ENCODE data around the gene SMARCC2.

The SMARCC2 gene

GRCh38 chr12:56189099-56189917 lies at the start of gene SMARCC2:
TSS of gene SMARCC2 (minus strand) at chr12:56189483. CDS start at chr12:56189461, 22 bp downstream.
- DNase-seq, result peak; percentile 61

GRCh38 chr12:56237552-56237951 lies 48.3 kb upstream of the SMARCC2 start:
- DNase-seq, result no peak

DNA sequence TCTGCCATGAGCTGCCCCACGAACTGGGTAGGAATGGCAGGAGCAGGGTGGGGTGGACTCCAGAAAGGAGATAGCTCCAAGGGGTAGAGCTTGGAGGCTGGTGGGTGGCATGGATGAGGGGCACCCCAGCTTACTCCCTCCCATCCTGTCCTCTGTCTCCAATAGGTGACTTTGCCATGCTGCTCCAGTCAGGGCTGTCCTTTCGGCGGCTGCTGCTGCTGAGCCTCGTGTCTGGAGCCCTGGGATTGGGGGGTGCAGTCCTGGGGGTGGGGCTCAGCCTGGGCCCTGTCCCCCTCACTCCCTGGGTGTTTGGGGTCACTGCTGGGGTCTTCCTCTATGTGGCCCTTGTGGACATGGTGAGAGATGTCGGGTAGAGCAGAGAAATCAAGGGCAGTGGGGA lies 47.7 kb upstream of the SMARCC2 start:
- DNase-seq, result no peak

DNA sequence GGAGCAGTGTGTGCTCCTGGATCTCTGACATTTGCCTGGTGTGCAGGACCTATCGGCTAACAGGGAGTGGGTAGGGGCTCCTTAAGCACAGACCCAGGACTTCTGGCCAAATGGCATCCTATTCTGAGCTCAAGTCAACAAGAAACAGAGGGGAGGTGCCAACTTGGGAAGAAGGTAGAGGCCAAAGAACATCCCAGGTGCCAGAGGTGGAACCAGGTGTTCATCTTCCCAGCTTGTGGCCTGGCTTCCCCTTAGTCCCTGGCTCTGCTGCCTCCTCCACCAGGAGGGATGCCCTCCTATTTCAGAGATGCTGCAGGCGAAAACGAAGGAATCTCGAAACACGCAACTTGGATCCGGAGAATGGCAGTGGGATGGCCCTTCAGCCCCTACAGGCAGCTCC lies 46.8 kb upstream of the SMARCC2 start:
- DNase-seq, result no peak

DNA sequence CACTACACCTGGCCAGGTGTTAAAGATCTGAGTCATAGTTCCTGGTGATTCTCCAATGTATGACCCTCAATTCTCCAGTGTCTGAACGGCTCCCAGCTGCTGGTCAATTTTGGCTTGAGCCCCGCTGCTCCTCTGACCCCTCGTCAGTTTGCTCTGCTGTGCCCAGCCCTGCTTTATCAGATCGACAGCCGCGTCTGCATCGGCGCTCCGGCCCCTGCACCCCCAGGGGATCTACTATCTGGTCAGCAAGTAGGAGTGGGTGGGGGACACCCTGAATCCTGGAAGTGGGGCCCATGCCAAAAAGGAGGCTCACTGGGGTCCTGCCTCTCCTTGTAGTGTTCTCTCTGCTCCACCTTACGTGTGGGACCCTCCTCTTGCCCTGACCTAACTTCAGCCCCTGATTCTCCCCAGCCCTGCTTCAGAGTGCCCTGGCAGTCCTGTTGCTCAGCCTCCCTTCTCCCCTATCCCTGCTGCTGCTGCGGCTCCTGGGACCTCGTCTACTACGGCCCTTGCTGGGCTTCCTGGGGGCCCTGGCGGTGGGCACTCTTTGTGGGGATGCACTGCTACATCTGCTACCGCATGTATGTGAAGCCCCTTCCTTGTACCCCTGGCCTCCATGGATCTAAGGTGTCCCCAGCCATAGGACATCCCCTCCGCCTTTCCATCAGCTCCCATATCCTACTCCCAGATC lies 45.6 kb upstream of the SMARCC2 start:
- DNase-seq, result no peak

GRCh38 chr12:56231184-56231582 lies 41.9 kb upstream of the SMARCC2 start:
- no peak for DNase-seq

DNA sequence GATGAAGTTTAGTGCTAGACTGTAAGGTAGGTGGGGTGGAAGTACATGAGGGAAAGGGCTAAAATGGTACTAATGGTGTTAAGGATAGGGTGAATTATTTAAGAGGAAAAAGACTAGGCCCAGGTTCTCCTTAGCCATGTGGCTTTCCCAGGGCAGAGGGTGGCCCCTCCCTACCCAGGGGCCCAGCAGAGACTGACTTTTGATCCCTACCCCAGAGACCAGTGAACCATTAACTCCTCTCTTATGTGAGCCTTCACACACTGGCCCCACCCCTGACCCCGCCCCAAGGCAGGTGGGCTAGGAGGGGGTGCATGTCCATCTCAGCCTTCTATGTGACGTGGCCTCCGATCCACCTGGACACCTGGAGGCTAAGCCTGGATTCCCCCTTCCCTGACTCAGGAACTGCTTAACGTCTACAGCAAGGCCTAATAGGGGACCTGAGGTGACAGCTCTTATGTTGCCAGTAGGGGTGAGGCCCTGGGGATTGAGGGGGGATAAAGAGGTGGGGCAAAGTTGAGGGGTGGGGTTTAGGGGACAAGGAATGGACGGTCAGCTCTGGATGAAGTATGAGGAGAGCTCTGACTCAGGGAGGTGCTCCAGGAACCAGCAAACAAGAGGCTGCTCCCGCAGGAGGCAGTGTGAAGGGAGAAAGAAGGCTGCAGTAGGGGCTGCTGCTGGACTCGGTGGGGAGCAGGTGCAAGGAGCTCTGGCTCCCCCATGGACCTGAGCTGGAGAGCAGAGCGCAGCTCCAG lies 41.3 kb upstream of the SMARCC2 start:
- DNase-seq, result no peak

- no peak for DNase-seq
These were observed 40.7 kb upstream of the SMARCC2 start, which contains the start of gene SLC39A5 for GRCh38 chr12:56229916-56230431. TSS of gene SLC39A5 (plus strand) at chr12:56230051. CDS start at chr12:56231275, 1,224 bp downstream.

DNA sequence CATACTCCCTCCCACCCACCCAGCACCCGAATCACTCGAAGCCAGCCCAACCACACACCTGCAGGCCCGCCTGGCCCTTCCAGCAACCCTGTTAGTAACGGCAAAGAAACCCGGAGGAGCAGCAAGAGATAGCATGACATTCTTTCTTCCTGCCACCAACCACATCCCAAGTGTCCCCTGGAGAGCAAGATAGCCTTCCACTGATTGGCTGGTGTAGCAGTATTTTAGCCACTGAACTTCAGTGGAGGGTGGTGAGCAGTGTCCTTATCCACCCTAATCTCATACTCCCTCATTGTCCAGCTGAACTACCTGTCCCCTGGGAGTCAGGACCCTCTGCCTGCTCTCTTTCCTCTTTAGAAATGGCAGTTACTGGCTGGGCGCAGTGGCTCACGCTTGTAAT lies 39.8 kb upstream of the SMARCC2 start:
- DNase-seq, result no peak

GRCh38 chr12:56224954-56225353 lies 35.7 kb upstream of the SMARCC2 start:
- DNase-seq, result no peak

- DNase-seq, result peak; percentile 94
These were observed 34.9 kb upstream of the SMARCC2 start, which contains the start of gene NABP2 for GRCh38 chr12:56224102-56224701. TSS of gene NABP2 (plus strand) at chr12:56224342. CDS start at chr12:56224857, 515 bp downstream.

GRCh38 chr12:56223571-56224101 lies 34.4 kb upstream of the SMARCC2 start:
- no peak for DNase-seq

- no peak for DNase-seq
These were observed 33.2 kb upstream of the SMARCC2 start for GRCh38 chr12:56222531-56222895.

DNA sequence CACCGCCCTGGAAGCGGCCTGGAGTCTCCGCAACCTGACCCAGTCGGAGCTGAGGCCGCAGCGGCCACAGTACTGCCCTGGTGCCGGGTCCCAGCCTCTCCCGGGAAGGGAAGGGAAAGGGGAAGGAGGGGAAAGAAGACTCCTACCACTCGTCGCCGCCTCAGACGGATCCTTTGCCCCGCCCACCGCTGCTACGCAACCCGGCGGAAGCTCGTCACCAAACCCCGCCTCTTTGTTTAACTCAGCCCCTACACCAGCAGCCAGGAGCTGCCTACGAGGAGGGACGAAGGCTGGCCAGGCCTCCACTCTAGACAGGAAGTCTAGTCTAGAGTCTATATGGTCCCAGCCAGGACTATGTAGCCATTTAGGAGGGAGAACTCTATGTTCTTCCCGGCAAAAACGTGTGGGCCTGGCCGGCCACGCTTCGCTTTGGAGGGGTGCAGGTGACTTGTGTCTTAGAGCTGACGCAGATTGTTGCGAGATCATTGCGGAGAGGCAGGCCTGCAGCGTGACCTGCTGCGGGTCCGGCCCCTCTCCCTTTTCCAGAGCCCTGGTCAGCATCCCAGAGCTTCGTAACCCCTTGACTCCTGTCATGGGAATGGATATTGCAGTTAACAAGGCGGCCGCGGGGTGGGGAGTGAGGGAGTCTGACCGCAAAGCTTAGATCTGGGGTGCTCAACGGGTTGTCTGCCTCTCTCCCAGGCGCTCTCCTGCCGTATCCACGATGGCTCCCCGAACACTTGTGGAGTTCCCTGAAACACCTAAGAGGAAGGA lies 32.7 kb upstream of the SMARCC2 start, which contains the start of gene RNF41:
Gene RNF41, minus strand, starts transcription at position 166 of the 774 bp plus-strand sequence. CDS start 7,875 bp downstream, outside the sequence.
- peak; percentile 92 for DNase-seq

GRCh38 chr12:56221232-56221756 lies 32.0 kb upstream of the SMARCC2 start:
- no peak for DNase-seq

GRCh38 chr12:56220611-56221231 lies 31.4 kb upstream of the SMARCC2 start:
- DNase-seq, result no peak

- no peak for DNase-seq
These were observed 30.6 kb upstream of the SMARCC2 start for GRCh38 chr12:56219840-56220239.

DNA sequence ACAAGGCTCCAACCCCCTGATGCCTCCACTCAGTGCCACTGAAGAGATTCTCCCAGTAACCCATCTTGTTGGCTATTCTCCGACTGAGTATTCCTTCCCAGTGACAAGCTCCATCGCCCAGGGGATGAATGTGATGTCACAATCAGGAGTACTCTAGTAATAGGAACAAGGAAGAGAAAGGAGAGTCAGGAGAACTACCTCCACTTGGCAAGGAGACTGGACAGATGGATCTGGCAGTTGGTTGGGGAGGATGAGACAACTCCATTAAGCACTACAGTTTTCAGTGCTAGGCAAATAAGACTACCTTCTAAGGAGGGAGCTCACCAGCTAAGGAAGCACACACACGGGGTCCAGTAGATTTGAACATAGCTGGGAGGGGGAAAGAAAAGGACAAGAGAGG lies 27.2 kb upstream of the SMARCC2 start:
- DNase-seq, result no peak

DNA sequence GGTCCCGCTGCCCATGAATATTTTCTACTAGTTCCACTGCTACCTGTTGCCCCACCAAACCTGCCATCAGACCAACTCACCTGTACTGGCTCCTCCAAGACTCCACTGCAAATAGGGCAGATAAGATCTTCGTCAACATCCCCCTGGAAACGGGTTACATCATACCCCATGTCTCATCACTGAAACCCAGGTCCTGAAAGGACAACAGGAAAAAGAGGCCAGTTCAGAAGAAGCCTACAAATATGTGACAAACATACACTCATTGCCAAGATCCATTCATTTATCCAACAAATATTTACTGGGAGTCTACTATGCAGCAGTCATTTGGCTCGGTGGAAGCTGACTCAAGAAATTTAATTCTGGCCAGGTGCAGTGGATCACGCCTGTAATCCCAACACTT lies 24.6 kb upstream of the SMARCC2 start:
- DNase-seq, result no peak

DNA sequence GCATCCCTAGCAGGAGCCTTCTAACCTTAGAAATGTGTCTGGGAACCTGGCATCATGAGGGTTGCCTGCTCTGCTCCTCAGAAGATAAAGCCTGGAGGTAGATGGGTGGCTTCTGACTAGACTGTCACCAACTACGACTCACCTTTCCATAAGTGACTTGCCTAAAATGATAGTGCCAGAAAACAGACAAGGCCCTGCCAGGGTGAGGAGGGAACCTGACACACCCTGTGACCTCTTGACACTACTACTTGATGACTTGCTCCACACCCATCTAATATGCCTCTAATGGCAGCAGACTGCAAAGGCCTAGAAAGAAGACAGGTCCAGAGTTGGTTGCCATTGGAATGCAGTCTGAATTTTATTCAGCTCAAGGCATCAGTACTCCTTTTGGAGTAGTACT lies 23.1 kb upstream of the SMARCC2 start:
- no peak for DNase-seq

- DNase-seq, result no peak
These were observed 18.7 kb upstream of the SMARCC2 start for GRCh38 chr12:56208006-56208405.
